Measurements from ENCODE around the gene LSM3.

Gene LSM3

DNA sequence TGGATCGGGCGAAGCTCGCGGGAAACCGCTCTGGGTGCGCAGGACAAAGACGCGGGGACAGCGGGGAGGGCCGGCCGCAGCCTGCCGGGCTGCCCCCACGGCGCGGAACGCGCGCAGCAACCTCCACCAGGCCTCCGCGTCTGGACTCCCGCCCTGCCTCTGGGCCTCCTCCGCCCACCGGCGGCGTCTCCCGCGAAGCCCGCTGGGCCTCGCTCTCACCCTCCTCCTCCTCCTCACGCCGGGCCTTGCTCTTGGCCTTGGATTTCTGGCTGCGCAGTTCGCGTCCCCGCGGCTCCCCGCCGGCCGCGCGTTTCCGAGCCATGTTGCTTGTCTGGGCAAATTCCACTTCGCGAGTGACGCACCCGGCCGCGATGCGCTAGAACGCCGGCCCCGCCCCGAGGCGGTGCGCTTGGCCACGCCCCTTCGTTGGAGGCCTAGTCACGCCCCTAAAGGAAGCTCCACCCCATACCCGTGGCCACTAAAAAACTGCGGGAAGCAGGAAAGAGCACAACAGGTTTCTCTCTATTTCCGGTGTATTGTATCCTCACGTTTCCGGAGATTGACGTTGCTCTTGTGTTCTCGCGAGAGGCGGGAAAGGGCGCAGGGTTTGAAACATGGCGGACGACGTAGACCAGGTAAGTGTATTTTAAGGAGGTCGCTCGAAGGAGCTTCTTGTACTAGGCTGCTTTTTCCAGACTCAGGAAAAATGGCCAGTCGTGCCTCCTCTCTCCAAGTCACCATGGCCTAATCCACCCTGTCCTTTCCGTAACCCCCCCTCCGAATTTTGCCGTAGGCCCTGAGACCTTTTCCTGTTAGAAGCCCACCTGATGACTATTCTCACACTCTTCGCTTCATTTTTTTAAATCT is at the start of gene LSM3, which contains the start of gene XPC:
TSS of gene LSM3 (plus strand) at position 571 of the 867 bp plus-strand sequence. CDS start at position 615, 44 bp downstream.
TSS of gene XPC (minus strand) at position 355 of the 867 bp plus-strand sequence. CDS start at position 322, 33 bp downstream.
- DNase-seq (ENCODE audit: low spot score) = peak; percentile 98

DNA sequence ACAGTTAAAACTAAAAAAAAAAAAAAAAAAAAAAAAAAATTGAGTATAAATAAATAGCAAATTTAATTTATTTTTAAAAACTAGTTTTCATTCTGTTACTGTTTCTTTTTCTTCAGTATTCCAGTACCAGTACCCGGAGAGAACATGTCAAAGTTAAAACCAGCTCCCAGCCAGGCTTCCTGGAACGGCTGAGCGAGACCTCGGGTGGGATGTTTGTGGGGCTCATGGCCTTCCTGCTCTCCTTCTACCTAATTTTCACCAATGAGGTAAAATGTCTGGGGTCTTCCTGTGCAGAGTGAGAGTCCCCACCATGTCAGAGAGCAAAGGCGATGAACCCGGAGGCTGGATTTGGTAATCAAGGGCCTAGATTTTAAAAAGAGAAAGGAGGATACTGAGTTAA is 49.3 kb upstream of the LSM3 start:
- no peak for DNase-seq (ENCODE audit: low spot score)

DNA sequence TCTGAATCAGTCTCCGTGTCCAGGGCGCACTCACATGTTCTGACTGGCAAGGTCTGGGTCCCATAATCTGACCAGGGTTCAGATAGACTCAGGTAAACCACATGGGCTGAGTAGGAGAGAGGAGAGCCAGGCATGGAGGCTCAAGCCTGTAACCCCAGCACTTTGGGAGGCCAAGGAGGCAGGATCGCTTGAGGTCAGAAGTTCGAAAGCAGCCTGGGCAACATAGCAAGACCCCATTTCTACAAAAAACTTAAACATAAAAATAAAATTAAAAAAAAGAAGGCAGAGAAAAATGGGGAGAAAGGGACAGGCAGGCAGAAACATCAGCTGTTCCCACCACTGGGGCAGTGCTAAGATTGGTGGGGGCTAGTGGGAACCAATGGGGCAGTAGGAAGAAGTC is 48.4 kb upstream of the LSM3 start:
- no peak for DNase-seq (ENCODE audit: low spot score)

DNA sequence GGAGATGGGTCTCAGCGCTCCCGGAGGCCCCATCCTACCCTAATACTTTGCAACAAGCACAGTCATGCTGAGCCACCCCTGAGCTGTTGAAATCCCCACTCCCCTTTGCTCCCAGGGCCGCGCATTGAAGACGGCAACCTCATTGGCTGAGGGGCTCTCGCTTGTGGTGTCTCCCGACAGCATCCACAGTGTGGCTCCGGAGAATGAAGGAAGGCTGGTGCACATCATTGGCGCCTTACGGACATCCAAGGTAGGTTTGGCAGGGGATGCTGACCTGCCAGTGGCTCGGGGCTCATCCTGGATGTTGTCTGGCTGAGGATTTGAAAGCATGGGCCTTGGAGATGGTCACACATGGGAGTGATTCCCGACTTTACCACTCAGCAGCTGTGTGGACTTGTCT is 47.9 kb upstream of the LSM3 start:
- no peak for DNase-seq (ENCODE audit: low spot score)

DNA sequence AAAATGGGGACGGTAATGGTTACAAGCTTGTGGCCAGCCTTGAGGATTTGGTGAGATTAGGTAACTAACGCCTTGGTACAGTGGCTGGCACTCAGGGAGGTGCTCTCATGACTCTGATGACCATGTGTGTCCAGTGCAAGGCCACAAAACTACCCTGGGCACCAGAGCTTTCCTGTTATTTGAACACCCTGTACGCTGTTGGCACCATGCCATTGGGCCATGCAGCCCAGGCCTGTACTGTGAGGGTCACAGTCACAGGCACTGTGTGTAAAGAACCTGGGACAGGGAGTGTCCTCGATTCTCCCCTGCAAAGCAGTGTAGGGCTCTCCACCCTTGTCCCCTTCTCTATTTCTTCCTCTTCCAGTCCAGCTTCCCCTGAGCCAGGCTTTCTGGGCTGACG is 47.5 kb upstream of the LSM3 start:
- DNase-seq (ENCODE audit: low spot score) = no peak

DNA sequence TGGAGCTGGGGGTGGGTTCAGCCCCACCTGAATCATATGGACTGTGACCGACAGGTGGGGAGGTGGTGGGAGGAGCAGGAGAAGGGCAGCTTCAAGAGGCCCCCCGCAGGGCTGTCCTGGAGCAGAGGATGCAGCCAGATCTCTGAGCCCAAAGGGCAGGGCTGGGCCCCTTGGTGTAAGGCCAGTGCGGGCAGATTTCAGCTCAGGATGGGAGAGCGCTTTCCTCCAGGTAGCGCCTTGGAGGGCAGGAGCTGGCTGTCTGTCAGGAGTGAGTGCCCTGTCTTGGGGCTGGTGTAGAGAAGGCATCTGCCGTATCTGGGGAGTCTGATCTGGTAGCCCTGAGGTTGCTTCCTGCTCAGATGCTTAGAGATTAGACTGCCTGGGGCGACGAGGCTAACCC is 46.5 kb upstream of the LSM3 start:
- DNase-seq (ENCODE audit: low spot score) = no peak

DNA sequence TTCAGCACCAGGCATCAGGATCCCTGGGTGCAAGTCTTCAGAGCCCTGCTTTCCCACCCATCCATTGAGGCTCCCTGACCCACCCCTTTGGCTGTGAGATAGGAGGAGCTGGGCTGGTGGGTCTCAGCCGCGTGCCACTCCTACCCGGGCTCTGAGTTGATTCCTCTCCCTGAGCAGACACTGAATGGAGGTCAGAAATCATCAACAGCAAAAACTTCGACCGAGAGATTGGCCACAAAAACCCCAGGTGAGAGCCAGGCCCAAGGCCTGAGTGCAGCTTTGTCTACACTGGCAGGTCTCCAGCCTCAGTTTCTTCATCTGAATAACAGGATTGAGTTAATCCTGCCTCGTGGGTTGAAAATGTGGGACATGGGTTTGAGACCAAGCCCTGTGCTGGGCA is 45.9 kb upstream of the LSM3 start:
- DNase-seq (ENCODE audit: low spot score) = no peak

DNA sequence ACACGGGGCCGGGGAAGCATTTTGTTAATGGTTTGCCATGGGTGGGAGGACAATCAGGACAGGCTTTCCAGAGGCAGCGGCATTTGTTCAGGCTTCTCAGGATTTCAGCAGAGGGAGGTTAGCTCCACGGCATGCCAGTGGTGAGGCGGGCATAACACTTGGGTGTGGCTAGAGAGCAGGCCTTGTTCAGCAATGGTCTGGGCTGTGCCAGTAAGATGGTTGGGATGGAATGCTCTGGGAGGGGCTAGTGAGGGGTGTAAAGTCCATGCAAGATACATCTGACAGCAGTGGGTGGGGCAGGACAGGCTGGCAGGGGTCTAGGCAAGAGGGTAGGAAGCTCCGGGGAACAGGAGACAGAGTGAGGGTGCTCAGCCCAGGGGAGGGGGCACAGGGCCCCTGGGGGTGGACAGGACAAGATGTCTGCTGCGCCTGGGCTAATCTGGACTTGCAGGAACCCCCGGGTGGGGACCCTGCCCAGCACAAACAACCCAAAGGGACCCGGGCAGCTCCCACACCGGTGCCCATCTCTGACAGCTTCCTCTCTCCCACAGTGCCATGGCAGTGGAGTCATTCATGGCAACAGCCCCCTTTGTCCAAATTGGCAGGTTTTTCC is 45.3 kb upstream of the LSM3 start:
- no peak for DNase-seq (ENCODE audit: low spot score)

DNA sequence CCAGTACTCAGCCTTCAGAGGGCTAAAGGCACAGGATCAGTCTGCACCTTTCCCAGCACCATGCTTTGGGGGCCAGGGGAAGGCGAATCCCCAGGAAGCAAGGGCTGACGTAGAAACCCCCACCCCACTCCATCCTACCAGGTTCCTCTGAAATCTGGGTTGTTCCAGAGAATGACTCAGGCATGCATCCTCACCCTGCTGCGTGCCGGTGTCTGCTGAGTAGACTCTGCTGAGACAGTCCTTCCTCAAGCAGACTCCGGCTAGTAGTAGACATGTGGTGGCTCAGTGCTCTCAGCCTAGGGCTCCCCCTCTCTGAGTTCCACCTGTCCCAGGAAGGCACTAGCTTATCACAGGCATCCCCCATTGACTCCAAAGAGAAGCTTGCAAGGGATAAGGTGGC is 44.7 kb upstream of the LSM3 start:
- no peak for DNase-seq (ENCODE audit: low spot score)

DNA sequence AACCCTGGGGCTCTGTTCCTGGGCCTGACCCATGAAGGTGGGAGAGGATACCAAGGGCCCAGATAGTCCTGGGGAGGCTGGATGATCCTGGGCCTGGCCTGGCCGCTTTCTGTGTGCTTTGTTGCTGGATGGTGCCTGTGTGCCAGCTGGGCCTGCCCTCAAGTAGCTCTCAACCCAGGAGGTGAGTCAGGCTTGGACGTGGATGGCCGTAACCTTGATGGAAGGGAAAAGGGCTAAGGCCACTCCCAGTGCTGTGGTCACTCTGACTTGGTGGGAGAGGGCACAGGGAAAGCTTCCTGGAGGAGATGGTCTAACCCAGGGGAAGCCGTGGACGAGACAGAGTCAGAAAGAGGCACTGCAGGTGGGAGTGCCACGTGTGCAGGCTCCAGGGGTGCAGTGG is 44.3 kb upstream of the LSM3 start:
- no peak for DNase-seq (ENCODE audit: low spot score)

DNA sequence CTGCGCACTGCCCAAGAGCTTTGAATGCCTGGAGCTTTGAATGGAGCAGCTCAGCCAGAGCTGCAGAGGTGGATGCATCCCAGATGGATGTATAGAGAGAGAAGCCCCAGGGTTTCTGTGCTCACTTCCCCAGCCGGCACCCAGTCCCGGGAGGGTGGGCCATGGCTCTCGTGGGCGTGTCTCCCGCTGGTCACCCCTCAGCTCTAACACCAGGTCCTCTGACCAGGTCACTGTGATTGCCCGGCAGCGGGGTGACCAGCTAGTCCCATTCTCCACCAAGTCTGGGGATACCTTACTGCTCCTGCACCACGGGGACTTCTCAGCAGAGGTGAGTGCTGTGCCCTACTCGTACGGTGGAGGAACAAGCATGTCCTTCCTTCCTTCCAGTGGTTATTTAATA is 43.0 kb upstream of the LSM3 start:
- no peak for DNase-seq (ENCODE audit: low spot score)

DNA sequence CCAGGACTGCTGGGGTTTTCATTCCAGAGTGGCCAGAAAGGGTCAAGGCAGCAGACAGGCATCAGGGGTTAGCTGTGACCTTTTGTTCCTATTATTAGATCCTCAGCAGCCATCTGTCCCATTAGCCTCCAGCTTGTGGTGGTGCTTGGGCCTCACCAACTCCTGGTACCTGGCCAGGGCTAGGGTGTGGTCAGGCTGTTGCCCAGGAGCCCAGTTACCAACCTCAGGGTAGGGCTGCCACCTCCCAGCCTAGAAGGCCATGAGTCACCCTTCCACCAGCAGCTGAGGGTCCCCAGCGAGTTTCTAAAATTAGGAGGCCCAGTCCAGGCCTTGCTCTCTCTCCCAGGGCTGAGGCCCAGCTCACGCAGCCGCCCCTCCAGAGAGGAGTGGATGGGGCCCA is 41.6 kb upstream of the LSM3 start:
- DNase-seq (ENCODE audit: low spot score) = no peak

DNA sequence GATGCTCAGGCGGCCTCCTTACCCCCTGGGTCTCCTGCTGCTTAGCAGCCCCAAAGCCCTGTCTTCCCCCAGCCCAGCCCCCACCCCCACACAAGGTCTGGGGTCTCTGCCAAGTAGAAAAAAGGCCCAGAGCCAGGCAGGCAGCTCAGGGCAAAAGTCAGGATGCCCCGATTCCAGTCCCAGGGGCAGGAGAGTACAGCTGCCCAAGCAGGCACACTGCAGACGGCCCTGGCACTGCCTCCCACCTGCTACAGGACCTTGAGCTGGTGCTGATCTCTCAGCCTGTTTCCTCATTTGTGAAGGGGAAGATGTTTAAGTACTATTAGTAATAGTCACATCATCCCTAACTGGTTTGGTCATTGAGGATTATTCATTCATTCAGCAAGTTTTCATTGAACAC is 41.2 kb upstream of the LSM3 start:
- DNase-seq (ENCODE audit: low spot score) = peak; percentile 23

DNA sequence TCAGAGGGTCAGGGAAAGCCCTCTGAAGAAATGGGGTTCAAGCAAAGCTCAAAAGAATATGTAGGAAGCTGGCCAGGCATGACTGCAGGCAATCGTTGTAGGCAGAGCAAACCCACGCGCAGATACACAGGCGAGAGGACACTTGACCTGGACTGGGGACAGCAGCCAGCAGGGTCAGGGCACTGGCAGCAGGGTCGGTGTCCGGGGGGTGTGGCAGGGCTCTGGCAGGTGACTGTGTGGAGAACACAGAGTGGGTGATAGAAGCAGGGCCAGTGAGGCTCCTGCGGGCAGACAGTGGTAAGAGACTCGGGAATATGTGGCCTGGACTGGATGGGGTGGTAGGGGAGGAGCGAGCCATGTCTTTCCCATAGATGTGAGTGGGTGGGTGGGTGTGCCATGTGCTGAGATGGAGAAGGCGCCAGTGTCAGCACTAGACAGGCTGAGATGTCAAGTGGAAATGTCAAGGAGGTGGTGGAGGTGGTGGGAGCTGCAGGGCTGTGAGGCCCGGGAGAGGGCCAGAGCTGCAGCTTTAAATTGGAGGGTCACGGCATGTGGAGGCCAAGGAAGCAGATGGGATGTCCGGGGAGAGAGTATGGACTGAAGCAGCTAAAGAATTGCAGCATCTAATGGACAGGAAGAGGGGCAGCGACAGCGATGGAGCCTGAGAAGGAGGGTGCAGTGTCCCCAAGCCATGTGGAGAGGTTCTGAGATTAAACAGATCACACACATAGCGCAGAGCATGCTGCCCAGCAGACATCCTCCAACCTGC is 40.3 kb upstream of the LSM3 start:
- no peak for DNase-seq (ENCODE audit: low spot score)

DNA sequence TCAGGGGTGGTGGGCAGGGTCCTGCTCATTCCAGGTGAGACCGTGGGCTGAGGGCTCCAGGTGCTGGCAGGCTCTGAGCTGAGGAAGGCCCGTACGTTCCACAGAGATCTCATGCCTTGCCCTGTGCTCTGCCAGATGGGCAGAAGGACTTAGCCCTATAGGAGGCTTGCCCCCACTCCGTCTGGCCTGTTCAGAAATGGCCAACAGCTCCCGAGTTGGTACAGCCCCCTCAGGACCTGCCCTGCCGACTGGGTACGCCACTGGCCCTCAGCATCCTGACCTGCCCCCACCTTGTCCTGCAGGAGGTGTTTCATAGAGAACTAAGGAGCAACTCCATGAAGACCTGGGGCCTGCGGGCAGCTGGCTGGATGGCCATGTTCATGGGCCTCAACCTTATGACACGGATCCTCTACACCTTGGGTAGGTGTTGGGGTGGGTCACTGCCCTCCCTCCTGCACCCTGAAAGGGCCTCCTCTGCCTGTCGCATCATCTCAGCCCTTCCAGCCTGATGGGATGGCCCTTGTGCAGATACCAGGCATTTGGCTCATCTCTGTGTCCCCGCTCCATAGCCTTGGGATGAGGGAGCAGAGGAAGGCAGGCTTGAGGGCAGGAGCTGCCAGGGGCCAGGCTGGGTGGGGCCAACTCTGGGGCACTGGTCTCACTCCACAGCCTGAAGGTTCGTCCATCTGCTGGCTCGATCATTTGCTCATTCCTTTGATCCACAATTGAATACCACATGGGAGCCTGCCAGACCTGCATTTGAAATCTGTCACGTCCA is 39.5 kb upstream of the LSM3 start:
- no peak for DNase-seq (ENCODE audit: low spot score)

DNA sequence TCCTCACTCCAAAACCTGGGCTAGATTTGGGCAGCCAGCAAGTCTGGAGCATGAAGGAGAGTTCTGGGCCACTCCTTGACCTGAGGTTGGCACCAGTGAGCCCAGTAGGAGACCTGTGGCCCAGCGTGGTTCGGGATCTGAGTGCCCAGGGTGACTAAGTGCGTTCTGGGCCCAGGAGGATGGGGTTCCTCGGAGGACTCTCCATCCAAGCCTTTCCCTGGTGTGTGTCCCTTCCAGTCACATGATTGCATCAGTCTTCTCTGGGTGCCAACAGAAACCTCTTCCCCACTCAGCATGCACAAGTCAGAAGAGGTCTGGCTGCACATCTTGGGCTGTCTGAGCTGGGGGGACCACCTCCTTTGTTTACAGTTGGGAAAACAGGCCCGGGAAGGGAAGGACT is 38.8 kb upstream of the LSM3 start:
- no peak for DNase-seq (ENCODE audit: low spot score)

DNA sequence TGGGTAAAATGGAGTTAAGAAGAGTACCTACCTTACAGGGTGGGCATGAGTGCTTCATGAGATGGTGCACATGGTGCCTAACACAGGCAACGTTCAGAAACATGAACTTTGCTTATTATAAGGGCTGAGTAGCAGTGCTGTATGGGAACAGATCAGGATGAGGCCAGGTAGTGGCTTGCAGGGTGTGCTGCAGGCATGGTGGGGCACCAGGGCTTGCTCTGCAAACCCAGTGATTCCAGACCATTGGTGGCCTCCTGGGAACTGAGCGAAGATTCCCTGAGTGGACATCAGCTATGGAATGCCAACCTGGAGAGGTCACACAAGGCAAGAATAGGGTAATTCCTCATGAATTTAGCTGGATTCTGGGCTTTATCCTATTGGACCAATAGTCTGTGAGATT is 37.9 kb upstream of the LSM3 start:
- DNase-seq (ENCODE audit: low spot score) = no peak

DNA sequence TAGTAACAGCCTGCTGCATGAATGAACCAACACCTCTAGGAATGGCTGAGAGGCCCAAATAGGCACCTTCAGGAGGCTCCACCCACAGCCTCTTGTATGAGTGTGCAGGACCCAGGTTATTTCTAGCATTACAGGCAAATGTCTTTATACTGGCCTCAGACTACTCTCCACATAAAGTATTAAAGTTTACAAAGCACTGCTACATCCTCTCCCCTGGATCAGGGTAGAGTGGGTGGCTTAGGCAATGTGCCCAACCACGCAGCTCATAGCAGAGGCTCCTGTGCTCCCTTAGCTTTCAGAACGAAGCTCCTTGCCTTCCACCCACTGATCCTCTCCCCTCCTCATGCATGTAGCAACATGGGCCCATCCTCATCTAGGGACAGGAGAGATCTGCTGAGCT is 37.5 kb upstream of the LSM3 start:
- DNase-seq (ENCODE audit: low spot score) = no peak

DNA sequence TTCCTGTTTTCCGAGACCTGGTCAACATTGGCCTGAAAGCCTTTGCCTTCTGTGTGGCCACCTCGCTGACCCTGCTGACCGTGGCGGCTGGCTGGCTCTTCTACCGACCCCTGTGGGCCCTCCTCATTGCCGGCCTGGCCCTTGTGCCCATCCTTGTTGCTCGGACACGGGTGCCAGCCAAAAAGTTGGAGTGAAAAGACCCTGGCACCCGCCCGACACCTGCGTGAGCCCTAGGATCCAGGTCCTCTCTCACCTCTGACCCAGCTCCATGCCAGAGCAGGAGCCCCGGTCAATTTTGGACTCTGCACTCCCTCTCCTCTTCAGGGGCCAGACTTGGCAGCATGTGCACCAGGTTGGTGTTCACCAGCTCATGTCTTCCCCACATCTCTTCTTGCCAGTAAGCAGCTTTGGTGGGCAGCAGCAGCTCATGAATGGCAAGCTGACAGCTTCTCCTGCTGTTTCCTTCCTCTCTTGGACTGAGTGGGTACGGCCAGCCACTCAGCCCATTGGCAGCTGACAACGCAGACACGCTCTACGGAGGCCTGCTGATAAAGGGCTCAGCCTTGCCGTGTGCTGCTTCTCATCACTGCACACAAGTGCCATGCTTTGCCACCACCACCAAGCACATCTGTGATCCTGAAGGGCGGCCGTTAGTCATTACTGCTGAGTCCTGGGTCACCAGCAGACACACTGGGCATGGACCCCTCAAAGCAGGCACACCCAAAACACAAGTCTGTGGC is 36.8 kb upstream of the LSM3 start:
- DNase-seq (ENCODE audit: low spot score) = no peak

DNA sequence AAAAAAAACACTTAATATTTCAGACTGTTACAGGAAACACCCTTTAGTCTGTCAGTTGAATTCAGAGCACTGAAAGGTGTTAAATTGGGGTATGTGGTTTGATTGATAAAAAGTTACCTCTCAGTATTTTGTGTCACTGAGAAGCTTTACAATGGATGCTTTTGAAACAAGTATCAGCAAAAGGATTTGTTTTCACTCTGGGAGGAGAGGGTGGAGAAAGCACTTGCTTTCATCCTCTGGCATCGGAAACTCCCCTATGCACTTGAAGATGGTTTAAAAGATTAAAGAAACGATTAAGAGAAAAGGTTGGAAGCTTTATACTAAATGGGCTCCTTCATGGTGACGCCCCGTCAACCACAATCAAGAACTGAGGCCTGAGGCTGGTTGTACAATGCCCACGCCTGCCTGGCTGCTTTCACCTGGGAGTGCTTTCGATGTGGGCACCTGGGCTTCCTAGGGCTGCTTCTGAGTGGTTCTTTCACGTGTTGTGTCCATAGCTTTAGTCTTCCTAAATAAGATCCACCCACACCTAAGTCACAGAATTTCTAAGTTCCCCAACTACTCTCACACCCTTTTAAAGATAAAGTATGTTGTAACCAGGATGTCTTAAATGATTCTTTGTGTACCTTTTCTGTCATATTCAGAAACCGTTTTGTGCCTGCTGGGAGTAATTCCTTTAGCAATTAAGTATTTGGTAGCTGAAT is 35.9 kb upstream of the LSM3 start:
- DNase-seq (ENCODE audit: low spot score) = no peak
